Naive B cell (primary cell): ENCODE results near the gene LRRC4C. TPM values are rescaled to one million over a fixed set of nuclear protein-coding genes. Genes with fewer than 3 reads are reported as not detected.
"Not testable (repeated sequence)": the region's sequence is repeated elsewhere in the genome, so short reads cannot be mapped to it uniquely, and the experiment has no call there.

ENCODE experiments used
- ATAC-seq, 2 donors: fragments of 150-1000 bp; cut with Tn5 transposase; 2 replicates each; pipeline ENCODE4 v1.10.0; 2021; ENCODE audit warnings: low read depth in 2 of 2, mild to moderate bottlenecking in 2 of 2, moderate library complexity in 2 of 2
- DNase-seq: peaks from one replicate; pipeline ENCODE4 v3.0.0; 2022
- H3K27ac Mint-ChIP-seq, 6 donors: one replicate each; pipeline ENCODE4 v1.8.0; 2020 to 2022; ENCODE audit warnings: mild to moderate bottlenecking in 6 of 6, mixed read lengths in 6 of 6, moderate library complexity in 5 of 6, inconsistent platforms in 2 of 6
- H3K27me3 Mint-ChIP-seq, 3 donors: one replicate each; pipeline ENCODE4 v1.8.0; 2021 to 2022; ENCODE audit warnings: mixed read lengths in 3 of 3, mild to moderate bottlenecking in 1 of 3
- H3K36me3 Mint-ChIP-seq, 2 donors: one replicate each; pipeline ENCODE4 v1.8.0; 2020 to 2022; ENCODE audit warnings: mixed read lengths in 2 of 2, inconsistent platforms in 1 of 2, mild to moderate bottlenecking in 1 of 2
- H3K4me1 Mint-ChIP-seq, 3 donors: one replicate each; pipeline ENCODE4 v1.8.0; 2020 to 2022; ENCODE audit warnings: mixed read lengths in 3 of 3, inconsistent platforms in 1 of 3, mild to moderate bottlenecking in 1 of 3, moderate library complexity in 1 of 3
- H3K4me3 Mint-ChIP-seq, 8 donors: one replicate each; pipeline ENCODE4 v1.8.0; 2020 to 2022; ENCODE audit warnings: mild to moderate bottlenecking in 8 of 8, mixed read lengths in 8 of 8, moderate library complexity in 8 of 8, inconsistent platforms in 2 of 8
- H3K9me3 Mint-ChIP-seq, 7 donors: one replicate each; pipeline ENCODE4 v1.8.0; 2020 to 2022; ENCODE audit warnings: mixed read lengths in 7 of 7, mild to moderate bottlenecking in 5 of 7, inconsistent platforms in 2 of 7, moderate library complexity in 1 of 7
- polyA plus RNA-seq, 6 donors: library from polyadenylated mRNA; unstranded; fragments of 300-500 nt; fragmentation: Illumina TruSeq; gene quantifications; one replicate each; pipeline ENCODE4 v1.2.3, GENCODE V29; 2021; ENCODE audit warnings: low read depth in 6 of 6

The LRRC4C gene
- polyA plus RNA-seq, 6 donors from 2014 or later, result not detected

- Mint-ChIP-seq H3K27ac (no peak overlapping the region), H3K4me3 (no peak overlapping the region), H3K9me3 (peaks cover 5 to 40% (median 28%) of the 10 kb centered on the region in 7 donors), H3K36me3 (peaks cover 0 to 8% of the 10 kb centered on the region in 2 donors), H3K27me3 (no peaks in the 10 kb centered on the region), H3K4me1 (no peaks in the 10 kb centered on the region)
- DNase-seq, result no peak
- no peak for ATAC-seq
Measured at GRCh38 chr11:40602866-40603552, 856.4 kb downstream of the LRRC4C start.

GRCh38 chr11:40597546-40598113 is 861.8 kb downstream of the LRRC4C start:
- H3K9me3 Mint-ChIP-seq, result peaks cover 4 to 15% (median 5%) of the 10 kb centered on the region in 7 donors
- H3K4me1 Mint-ChIP-seq, result no peaks in the 10 kb centered on the region
- DNase-seq (no peak), ATAC-seq (no peak)
- no peak overlapping the region for H3K4me3 Mint-ChIP-seq
- H3K36me3 Mint-ChIP-seq, result no peaks in the 10 kb centered on the region
- H3K27me3 Mint-ChIP-seq, result no peaks in the 10 kb centered on the region
- no peak overlapping the region for H3K27ac Mint-ChIP-seq

- Mint-ChIP-seq H3K27me3 (no peaks in the 10 kb centered on the region), H3K27ac (no peak overlapping the region)
- no peak for ATAC-seq
Measured at GRCh38 chr11:40573254-40573891, 886.1 kb downstream of the LRRC4C start.

GRCh38 chr11:40569947-40570531 is 889.4 kb downstream of the LRRC4C start:
- Mint-ChIP-seq H3K9me3 (peaks cover 0 to 11% (median 5%) of the 10 kb centered on the region in 7 donors), H3K4me3 (no peak overlapping the region), H3K36me3 (no peaks in the 10 kb centered on the region), H3K4me1 (no peaks in the 10 kb centered on the region), H3K27me3 (no peaks in the 10 kb centered on the region), H3K27ac (no peak overlapping the region)
- DNase-seq, result no peak
- ATAC-seq, result no peak

More at GRCh38 chr11:40573254-40573891, 886.1 kb downstream of the LRRC4C start:
- H3K4me3 Mint-ChIP-seq, result no peak overlapping the region
- H3K4me1 Mint-ChIP-seq, result no peaks in the 10 kb centered on the region
- DNase-seq, result no peak
- H3K9me3 Mint-ChIP-seq, result peaks cover 0 to 11% (median 4%) of the 10 kb centered on the region in 7 donors
- H3K36me3 Mint-ChIP-seq, result no peaks in the 10 kb centered on the region

GRCh38 chr11:40567392-40567791 is 892.1 kb downstream of the LRRC4C start:
- Mint-ChIP-seq H3K27ac (no peak overlapping the region), H3K9me3 (peaks cover 0 to 12% (median 7%) of the 10 kb centered on the region in 7 donors), H3K36me3 (no peaks in the 10 kb centered on the region), H3K4me3 (no peak overlapping the region), H3K4me1 (no peaks in the 10 kb centered on the region), H3K27me3 (no peaks in the 10 kb centered on the region)
- DNase-seq (no peak), ATAC-seq (no peak)

- peaks cover 0 to 17% (median 9%) of the 10 kb centered on the region in 7 donors for H3K9me3 Mint-ChIP-seq
- ATAC-seq, result no peak
- H3K4me1 Mint-ChIP-seq, result no peaks in the 10 kb centered on the region
- H3K27ac Mint-ChIP-seq, result no peak overlapping the region
- no peaks in the 10 kb centered on the region for H3K36me3 Mint-ChIP-seq
- H3K27me3 Mint-ChIP-seq, result no peaks in the 10 kb centered on the region
- no peak overlapping the region for H3K4me3 Mint-ChIP-seq
- no peak for DNase-seq
Measured at GRCh38 chr11:40544162-40544561, 915.3 kb downstream of the LRRC4C start.

GRCh38 chr11:40542821-40543220 is 916.6 kb downstream of the LRRC4C start:
- Mint-ChIP-seq H3K27me3 (no peaks in the 10 kb centered on the region), H3K36me3 (no peaks in the 10 kb centered on the region), H3K9me3 (peaks cover 3 to 13% (median 11%) of the 10 kb centered on the region in 7 donors), H3K27ac (no peak overlapping the region), H3K4me3 (no peak overlapping the region), H3K4me1 (no peaks in the 10 kb centered on the region)
- no peak for ATAC-seq
- no peak for DNase-seq

- Mint-ChIP-seq H3K27me3 (no peaks in the 10 kb centered on the region), H3K4me1 (no peaks in the 10 kb centered on the region), H3K4me3 (no peak overlapping the region), H3K27ac (no peak overlapping the region), H3K9me3 (peaks cover 0 to 14% (median 4%) of the 10 kb centered on the region in 7 donors), H3K36me3 (no peaks in the 10 kb centered on the region)
- ATAC-seq (no peak), DNase-seq (no peak)
Measured at GRCh38 chr11:40537734-40538133, 921.7 kb downstream of the LRRC4C start.

GRCh38 chr11:40522080-40522479 is 937.4 kb downstream of the LRRC4C start:
- not testable (repeated sequence) for ATAC-seq, H3K36me3 Mint-ChIP-seq, H3K4me3 Mint-ChIP-seq, H3K4me1 Mint-ChIP-seq, H3K27ac Mint-ChIP-seq, DNase-seq, H3K27me3 Mint-ChIP-seq
- peaks cover 3 to 30% (median 10%) of the 10 kb centered on the region in 7 donors for H3K9me3 Mint-ChIP-seq

- no peak overlapping the region for H3K27ac Mint-ChIP-seq
- no peak overlapping the region for H3K4me3 Mint-ChIP-seq
- H3K27me3 Mint-ChIP-seq, result no peaks in the 10 kb centered on the region
- DNase-seq (no peak), ATAC-seq (no peak)
- H3K36me3 Mint-ChIP-seq, result no peaks in the 10 kb centered on the region
- H3K4me1 Mint-ChIP-seq, result no peaks in the 10 kb centered on the region
- peaks cover 0 to 26% (median 6%) of the 10 kb centered on the region in 7 donors for H3K9me3 Mint-ChIP-seq
Measured at GRCh38 chr11:40517122-40517521, 942.3 kb downstream of the LRRC4C start.

GRCh38 chr11:40514124-40514523 is 945.3 kb downstream of the LRRC4C start:
- Mint-ChIP-seq H3K9me3 (peaks cover 0 to 28% (median 9%) of the 10 kb centered on the region in 7 donors), H3K27me3 (no peaks in the 10 kb centered on the region), H3K36me3 (no peaks in the 10 kb centered on the region), H3K4me1 (no peaks in the 10 kb centered on the region), H3K4me3 (no peak overlapping the region), H3K27ac (no peak overlapping the region)
- ATAC-seq (no peak), DNase-seq (no peak)

- Mint-ChIP-seq H3K9me3 (peaks cover 0 to 28% (median 5%) of the 10 kb centered on the region in 7 donors), H3K4me1 (no peaks in the 10 kb centered on the region), H3K4me3 (no peak overlapping the region), H3K27me3 (no peaks in the 10 kb centered on the region), H3K36me3 (no peaks in the 10 kb centered on the region), H3K27ac (no peak overlapping the region)
- DNase-seq, result no peak
- no peak for ATAC-seq
Measured at GRCh38 chr11:40513281-40513680, 946.2 kb downstream of the LRRC4C start.

GRCh38 chr11:40508303-40508702 is 951.1 kb downstream of the LRRC4C start:
- H3K9me3 Mint-ChIP-seq, result peaks cover 0 to 17% (median 2%) of the 10 kb centered on the region in 7 donors
- H3K27me3 Mint-ChIP-seq, result no peaks in the 10 kb centered on the region
- DNase-seq, result no peak
- no peak overlapping the region for H3K27ac Mint-ChIP-seq
- no peak for ATAC-seq
- no peak overlapping the region for H3K4me3 Mint-ChIP-seq
- H3K4me1 Mint-ChIP-seq, result no peaks in the 10 kb centered on the region
- no peaks in the 10 kb centered on the region for H3K36me3 Mint-ChIP-seq

GRCh38 chr11:40506226-40506625 is 953.2 kb downstream of the LRRC4C start:
- no peaks in the 10 kb centered on the region for H3K4me1 Mint-ChIP-seq
- no peaks in the 10 kb centered on the region for H3K27me3 Mint-ChIP-seq
- no peaks in the 10 kb centered on the region for H3K36me3 Mint-ChIP-seq
- ATAC-seq, result no peak
- H3K9me3 Mint-ChIP-seq, result peaks cover 8 to 25% (median 10%) of the 10 kb centered on the region in 7 donors
- DNase-seq, result no peak
- H3K4me3 Mint-ChIP-seq, result no peak overlapping the region
- no peak overlapping the region for H3K27ac Mint-ChIP-seq
